A673 (cell line): ENCODE measurements around the gene OR56B1.

Source experiments
- CTCF ChIP-seq: fragments of 300-800, 200-600 bp; sonication (generic); conservative IDR thresholded peaks from 2 replicates; pipeline ENCODE4 v1.5.1; 2017; ENCODE audit warnings: low read depth, mild to moderate bottlenecking, antibody characterized with exemption, low read length, moderate library complexity, mixed read lengths
- EZH2 ChIP-seq: fragments of 200-600 bp; sonication (generic); IDR thresholded peaks from 2 replicates; pipeline ENCODE4 v1.6.1; 2017; ENCODE audit warnings: borderline replicate concordance, low read depth, mild to moderate bottlenecking, mixed read lengths, antibody characterized with exemption, low read length; ENCODE audit not compliant: poor library complexity, severe bottlenecking

- no peak for TF ChIP-seq CTCF
- no peak for TF ChIP-seq EZH2
Observed at GRCh38 chr11:5705688-5706087, 30.6 kb upstream of the OR56B1 start.
